Hepatic stellate cell (primary cell): ENCODE results near the gene TTC7B.
A peak's percentile ranks its signal among the peaks of the same experiment; 100 is the strongest.

Source experiments
- DNase-seq: peaks from one replicate; pipeline ENCODE4 v3.0.0; 2011; ENCODE audit warnings: low spot score

The TTC7B gene

GRCh38 chr14:90740946-90741681, 75.1 kb downstream of the TTC7B start:
- DNase-seq, result no peak

DNA sequence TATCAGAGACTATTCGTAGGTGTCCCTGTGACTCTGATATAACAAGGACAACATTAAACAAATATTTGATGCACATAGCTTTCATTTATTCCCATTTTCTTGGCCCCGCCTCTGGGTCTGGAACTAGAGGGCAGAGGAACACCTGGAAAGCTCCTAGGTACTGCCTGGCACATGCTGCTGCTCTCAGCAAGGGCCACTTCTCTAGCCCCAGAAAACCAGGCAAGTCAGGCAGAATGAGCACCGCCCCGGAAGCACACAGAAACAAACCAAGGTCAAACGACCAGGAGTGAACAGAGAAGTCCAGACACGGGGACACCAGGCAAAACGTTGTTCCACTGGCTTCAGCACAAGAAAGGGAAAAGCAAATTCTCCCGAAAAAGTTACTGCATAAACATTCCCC, 76.1 kb downstream of the TTC7B start:
- no peak for DNase-seq

- DNase-seq, result no peak
These were observed 76.7 kb downstream of the TTC7B start for GRCh38 chr14:90739318-90740068.

DNA sequence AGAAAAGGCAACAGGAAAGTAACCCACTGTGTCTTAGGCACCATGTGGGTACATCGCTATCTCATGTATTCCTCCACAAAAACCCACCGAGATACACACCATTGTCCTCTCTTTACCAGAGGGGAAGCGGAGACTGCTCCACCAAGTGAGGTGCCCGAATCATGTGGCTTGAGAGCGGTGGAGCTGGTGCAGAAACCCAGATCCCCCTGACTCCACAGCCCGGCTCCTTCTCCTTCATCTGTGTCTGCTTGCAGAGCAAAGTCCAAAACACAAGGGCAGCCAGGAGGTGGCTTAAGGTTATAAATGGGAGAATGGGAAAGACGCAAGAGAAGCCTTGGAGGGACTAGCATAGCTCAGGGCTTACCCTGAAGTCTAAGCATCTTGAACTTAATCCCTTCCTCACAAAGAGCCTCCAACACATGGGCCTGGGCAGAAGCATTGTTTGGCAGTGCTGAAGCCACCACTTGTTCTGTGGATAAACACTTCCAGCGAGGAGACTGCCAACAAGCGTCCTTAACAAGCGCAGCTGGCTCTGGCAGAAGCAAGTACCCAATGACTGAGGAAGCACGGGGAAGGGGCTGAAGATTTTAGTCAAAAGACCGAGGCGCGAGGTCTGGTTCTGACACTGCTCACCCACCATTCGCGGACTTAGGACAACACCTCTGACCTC, 83.0 kb downstream of the TTC7B start:
- DNase-seq, result no peak

DNA sequence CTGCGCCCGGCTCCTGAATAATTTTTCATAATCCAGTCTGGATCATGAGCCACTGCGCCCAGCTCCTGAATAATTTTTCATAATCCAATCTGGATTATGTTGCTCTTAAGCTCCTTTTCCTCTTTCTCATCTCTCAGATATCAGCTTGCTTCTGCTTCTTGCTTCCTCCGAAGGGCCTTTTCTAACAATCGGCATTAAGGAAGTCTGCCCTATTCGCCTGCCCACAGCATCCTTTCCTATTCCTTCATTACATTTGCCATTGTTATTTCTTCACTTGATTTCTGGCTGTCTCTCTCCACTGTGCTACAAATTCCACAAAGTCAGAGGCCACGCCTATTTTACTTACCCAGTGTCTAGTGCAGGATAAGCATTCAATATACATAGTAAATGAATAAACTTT, 83.5 kb downstream of the TTC7B start:
- no peak for DNase-seq

DNA sequence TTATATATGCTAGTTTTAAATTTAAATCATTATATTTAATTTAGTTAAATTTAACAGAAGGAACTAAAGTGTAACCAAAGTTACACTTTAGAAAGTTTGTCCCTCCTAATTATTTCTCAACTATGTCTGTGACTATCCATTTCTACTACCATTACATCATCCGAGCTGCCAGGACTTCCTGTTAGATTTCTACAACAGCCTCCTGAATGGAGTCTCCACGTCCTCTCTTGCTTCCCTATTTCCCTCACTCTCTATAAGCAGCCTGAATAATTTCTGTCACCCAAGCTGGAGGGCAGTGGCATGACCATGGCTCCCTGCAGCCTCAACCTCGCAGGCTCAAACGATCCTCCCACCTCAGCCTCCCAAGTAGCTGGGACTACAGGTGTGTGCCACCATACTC, 84.1 kb downstream of the TTC7B start:
- DNase-seq, result no peak

DNA sequence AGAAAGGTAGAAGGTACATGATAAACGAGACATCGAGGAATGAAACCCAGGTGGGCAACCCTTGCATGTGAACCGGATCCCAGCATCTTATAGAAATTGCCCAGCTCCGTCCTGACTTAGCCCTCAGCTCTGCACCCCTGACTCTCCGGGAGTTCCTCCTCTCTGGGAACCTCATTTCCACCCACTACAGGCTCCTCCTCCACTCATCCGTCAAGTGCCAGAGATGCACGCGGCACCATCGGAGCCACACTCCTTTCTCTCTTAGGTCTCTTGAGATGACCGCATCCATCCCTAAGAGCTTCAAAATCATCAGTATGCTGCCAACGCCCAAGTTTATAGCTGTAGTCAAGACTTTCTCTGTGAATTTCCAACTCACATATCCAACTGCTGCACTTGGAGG, 84.7 kb downstream of the TTC7B start:
- DNase-seq, result no peak

DNA sequence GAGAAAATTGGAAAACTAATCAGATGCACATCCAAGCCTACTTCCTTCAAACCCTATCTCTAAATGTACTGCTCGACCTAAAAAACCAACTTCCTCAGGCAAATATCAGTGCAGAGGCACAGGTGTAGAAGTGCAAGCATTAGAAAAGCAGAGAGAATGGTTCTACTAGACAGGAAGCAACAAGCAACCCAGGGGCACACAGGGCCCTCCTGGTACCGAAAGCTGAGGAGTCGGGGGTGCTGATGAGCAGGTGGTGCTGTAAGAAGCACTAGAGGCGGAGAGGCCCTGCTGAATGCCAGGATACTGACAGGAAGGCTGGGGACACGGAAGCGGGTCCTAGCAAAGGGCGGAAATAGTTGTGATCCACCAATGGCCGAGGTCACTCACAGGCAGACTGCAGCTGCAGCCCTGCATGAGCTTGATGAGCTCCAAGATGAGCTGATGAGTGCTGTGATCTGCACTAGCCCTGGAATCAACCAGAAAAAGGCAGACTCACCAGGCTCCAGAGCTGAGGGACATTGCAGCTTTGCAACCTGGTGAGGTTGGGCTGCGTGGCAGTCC, 85.9 kb downstream of the TTC7B start:
- DNase-seq, result no peak

GRCh38 chr14:90728951-90729350, 87.3 kb downstream of the TTC7B start:
- no peak for DNase-seq

DNA sequence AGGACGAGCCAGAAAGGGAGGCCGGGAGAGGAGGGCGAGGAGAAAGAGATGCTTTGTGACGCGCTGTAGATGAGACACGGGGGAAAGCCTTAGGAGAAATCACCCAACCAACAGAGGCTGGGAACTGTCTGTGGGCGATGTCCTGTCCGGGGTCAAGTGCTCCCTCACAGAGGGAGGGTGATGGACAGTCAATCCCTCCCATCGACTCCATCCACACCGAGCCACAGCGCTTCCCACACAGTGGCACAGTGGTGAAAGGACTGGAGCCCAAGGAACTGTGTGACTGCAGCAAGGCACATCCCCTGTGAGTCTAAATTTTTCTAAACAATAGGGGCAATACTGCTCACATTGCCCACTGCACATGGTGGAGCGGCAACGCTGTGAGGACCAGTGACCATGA, 89.1 kb downstream of the TTC7B start:
- DNase-seq, result no peak

DNA sequence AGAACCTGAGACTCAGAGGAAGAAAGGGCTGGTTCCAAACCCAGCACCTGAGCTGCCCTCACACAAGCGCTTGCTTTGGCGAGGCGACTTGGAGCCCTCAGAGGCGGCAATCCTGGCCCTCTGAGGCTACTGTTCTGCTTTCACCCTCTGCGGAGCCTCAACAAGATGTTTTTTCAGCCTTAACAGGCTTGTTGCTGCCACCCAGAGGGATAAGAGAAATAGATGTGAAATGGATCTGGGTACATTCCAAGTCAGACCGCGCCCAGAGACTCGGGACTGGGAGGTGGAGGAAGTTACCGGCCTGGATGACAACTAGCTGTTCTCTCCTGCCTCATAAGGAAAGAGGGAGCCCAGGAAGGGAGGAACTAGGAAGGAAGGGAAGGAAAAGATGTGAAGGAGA, 89.6 kb downstream of the TTC7B start:
- no peak for DNase-seq

DNA sequence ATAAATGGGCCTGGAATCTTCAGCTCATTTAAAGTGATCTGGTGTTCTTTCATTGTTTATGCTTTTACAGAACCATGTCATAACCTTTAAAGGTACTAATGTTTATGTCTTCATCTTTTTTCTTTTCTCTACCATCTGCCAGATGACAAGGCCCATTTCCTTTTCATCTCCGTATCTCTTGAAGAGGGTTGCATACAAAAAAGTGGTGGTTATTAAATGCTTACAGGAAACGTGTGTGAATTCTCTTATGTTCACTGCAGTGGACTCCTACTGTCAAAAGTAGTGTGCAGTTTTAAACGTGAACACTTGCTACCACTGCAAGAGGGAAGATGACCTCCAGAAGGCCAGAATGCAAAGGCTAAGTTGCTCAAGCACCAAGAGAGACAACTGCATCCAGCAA, 91.4 kb downstream of the TTC7B start:
- DNase-seq, result no peak

GRCh38 chr14:90722590-90722989, 93.6 kb downstream of the TTC7B start:
- no peak for DNase-seq

DNA sequence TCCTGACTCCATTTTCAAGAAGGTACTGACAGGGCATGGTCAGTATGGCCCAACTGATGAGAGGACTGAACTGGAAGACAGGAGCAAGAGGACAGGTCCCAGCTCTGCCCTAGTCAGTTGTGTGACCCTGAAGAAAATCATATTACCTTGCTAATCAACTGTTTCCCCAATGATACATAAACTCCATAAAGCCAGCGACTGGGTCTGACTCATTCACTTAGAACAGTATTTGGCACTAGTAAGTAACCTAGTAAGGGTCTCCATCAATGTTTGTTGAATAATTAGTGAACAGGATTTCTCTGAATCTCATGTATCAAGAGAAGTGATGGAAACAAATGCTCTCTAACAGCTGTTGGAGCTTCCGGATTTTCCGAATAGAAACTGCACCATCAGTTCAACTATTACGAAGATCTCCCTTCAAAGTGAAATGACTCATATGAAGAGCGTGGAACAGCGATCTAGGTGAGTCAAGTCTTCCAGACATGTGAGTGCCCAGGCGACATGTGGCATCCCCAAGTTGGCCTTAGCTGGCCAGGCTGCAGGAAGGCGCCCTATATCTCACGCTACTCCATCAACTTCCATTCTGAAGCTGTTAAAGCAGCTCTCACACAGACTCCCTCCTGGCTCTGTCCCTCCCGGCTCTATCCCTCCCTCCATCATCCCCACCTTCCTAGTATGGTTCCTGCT, 94.5 kb downstream of the TTC7B start:
- no peak for DNase-seq

- DNase-seq, result no peak
These were observed 95.4 kb downstream of the TTC7B start for GRCh38 chr14:90720832-90721231.

DNA sequence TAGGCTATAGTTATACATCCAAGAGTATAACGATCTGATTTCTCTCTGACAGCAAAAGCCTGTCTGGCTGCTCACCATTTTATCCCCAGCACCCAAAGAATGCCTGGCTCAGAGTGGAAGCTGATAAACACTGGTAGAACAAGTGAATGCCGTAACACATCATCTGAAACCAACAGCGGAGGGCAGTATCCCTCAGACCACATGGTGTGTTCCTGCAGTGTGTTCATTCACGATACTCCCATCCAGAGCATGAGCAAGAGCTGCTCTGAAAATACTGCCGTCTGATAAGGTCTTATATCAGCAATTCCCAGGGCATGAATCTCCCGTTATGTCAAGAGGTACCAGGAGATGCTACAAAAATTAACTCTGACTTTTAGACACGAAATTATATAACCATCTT, 95.9 kb downstream of the TTC7B start:
- DNase-seq, result no peak

GRCh38 chr14:90717916-90718315, 98.3 kb downstream of the TTC7B start:
- no peak for DNase-seq

GRCh38 chr14:90715993-90716392, 100.2 kb downstream of the TTC7B start:
- no peak for DNase-seq

DNA sequence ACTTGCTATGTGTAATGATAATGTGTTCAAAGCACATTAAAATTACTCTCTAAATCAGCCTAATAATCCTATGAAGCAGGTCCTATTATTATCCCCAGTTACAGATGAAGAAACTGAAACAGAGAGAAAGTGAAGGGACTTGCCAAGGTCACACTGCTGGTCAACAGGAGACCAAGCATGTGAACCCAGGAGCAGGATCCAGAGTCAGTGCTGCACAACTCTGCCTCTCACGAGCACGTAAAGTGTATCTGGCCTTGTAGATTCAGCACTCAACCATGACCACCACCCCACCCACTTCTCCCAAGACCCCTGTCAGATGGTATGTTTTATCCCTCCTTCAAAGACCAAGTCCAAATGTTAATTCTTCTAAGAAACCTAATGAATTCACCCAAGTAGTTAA, 100.7 kb downstream of the TTC7B start:
- no peak for DNase-seq

DNA sequence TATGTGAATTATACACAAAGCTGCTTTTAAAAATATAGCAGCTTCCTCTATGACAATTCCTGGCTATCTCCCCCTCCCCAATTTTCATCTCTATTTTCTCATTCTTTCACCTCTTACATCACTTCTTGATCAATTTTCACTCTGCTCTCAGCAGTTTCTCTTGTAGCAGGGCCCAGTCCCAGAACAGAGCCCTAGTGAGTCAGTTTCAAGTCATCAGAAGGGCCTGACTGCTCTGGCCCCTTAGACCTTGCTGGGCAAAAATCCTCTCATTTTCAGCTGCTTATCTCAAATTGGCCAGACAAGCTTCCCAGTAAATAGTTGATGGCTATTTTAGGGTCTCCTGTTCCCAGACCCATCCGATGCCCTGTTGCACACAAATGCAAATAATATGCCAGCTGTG, 101.4 kb downstream of the TTC7B start:
- peak; percentile 44 for DNase-seq

- no peak for DNase-seq
These were observed 111.4 kb downstream of the TTC7B start for GRCh38 chr14:90704738-90705392.
